Breast epithelium (tissue), 3 donors: Measurements from ENCODE around the gene CASKIN2.

ENCODE experiments used
- CTCF ChIP-seq, 3 donors: fragments of 450-650 bp; IDR thresholded peaks; one replicate each; pipeline ENCODE4 v1.5.1; 2016 to 2017; ENCODE audit warnings: antibody characterized with exemption in 3 of 3, mild to moderate bottlenecking in 3 of 3, moderate library complexity in 3 of 3
- POLR2A ChIP-seq: fragments of 450-650 bp; IDR thresholded peaks from one replicate; pipeline ENCODE4 v1.6.1; 2016; ENCODE audit warnings: antibody characterized with exemption, mild to moderate bottlenecking, moderate library complexity

GRCh38 chr17:75500419-75501216 lies 14.7 kb downstream of the CASKIN2 start:
- TF ChIP-seq CTCF (IDR thresholded peaks at IDR 0.05) (no peak), POLR2A (no peak)
